WI38 (cell line): ENCODE measurements around the gene GCHFR.
A peak's percentile ranks its signal among the peaks of the same experiment; 100 is the strongest.

Experiments used
- H3K4me3 ChIP-seq: 2 replicates; pipeline ENCODE4 v1.5.1; 2011; ENCODE audit warnings: low read depth, mild to moderate bottlenecking, control low read depth, low read length
- TF ChIP-seq, protein P1 (sequence below): IDR thresholded peaks from 2 replicates; pipeline ENCODE4 v1.5.1; 2012; ENCODE audit warnings: low read depth, mild to moderate bottlenecking, control low read depth, low read length

The GCHFR gene

DNA sequence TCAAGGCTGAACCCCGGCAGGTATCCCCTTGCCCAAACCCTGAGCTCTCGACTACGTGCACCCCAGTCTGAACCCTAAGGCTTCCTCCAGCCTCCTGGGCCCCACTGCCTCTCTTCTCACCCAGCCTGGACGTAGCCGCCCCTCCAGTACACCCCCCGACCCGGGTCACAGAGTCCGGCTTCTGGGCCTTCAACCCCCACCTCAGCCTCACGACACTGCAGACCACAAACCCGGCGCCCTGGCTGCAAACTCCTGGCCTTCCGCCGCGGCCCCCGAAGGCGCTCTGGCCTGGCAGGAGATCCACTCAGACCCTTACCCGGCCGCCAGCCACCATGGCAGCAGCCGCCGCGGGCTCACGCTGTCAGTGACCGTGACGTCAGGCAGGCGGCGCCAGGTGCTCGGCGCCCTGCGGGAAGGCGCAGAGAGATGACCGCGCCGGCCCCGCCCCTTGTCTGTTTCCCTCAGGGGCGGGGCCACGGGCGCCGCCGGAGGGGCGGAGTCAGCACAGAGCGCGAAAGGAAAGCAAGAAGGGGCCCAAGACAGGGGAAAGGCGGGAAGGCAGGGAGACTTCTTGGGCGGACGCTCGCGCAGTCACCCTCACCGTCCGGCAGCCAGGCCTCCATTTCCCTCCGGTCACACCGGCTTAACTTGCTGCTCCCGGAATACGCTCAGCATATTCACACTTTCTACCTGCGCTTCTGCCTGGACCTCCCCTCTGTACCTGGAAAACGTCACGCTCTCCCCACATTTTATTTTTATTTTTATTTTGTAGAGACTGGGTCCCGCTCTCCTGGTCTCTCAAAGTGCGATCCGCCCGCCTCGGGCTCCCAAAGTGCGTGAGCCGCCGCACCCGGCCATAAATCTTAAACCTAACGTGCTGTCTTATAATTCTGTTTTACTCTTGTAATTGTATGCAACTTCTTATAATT, 8.7 kb upstream of the GCHFR start, which contains the start of gene RMDN3:
Gene RMDN3 (minus strand): TSS at position 372 of the 929 bp plus-strand sequence. CDS start 471 bp downstream, outside the sequence.
- H3K4me3 ChIP-seq: peak within 1 kb of the TSS; percentile 98
- TF ChIP-seq, protein P1, sequence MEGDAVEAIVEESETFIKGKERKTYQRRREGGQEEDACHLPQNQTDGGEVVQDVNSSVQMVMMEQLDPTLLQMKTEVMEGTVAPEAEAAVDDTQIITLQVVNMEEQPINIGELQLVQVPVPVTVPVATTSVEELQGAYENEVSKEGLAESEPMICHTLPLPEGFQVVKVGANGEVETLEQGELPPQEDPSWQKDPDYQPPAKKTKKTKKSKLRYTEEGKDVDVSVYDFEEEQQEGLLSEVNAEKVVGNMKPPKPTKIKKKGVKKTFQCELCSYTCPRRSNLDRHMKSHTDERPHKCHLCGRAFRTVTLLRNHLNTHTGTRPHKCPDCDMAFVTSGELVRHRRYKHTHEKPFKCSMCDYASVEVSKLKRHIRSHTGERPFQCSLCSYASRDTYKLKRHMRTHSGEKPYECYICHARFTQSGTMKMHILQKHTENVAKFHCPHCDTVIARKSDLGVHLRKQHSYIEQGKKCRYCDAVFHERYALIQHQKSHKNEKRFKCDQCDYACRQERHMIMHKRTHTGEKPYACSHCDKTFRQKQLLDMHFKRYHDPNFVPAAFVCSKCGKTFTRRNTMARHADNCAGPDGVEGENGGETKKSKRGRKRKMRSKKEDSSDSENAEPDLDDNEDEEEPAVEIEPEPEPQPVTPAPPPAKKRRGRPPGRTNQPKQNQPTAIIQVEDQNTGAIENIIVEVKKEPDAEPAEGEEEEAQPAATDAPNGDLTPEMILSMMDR: no peak

DNA sequence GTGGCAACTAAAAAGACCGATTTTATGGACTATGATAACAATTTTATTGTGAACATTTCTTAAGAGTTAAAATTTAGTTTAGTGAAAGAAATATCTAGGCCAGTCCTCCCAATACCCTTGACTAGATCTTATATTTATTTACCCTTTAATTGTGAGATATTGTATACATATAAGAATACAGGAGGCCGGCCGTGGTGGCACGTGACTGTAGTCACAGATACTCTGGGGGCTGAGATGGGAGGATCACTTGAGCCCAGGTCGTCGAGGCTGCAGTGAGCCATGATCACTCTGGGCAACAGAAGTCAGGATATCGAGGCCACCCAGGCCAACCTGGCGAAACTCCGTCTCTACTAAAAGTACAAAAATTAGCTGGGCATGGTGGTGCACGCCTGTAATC, 8.1 kb upstream of the GCHFR start:
- TF ChIP-seq, protein P1: no peak
- peak overlapping the region; percentile 98 for H3K4me3 ChIP-seq

DNA sequence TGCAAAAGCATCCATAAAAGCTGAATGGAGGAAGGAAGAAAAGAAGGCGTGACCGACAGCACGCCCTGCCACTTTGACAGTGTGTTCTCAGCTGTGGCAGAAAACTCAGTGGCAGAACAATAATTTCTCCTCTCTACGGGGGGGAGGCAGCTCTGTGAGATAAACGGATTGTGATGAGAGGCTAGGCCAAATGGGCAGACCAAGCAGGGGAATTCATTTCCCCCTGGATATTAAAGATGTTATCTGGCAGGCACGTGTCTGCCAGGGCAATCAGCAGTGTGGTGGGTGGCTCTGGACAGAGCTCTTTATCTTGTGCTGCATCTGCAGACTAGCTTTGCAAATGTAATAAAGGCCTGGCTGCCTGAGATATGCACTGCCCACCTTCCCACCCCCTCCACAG, 6.9 kb upstream of the GCHFR start:
- no peak overlapping the region for H3K4me3 ChIP-seq
- TF ChIP-seq, protein P1: no peak

DNA sequence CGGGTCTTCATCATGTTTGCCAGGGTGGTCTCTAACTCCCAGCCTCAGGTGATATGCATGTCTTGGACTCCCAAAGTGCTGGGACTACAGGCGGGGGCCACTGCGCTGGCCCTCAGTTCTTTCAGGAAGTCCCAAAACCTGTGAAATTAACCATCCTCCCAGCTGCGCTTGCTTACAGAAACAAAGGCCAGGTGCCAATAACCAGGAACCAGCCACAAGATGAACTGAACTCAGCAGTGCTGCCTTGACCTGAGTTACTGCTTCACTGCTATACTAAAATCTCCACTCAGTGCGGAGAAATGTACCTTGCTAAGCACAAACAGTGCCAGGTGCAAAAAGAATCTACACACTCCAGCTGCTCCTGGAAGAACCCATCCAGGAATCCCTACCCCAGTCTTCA, 3.9 kb upstream of the GCHFR start:
- TF ChIP-seq, protein P1: no peak

DNA sequence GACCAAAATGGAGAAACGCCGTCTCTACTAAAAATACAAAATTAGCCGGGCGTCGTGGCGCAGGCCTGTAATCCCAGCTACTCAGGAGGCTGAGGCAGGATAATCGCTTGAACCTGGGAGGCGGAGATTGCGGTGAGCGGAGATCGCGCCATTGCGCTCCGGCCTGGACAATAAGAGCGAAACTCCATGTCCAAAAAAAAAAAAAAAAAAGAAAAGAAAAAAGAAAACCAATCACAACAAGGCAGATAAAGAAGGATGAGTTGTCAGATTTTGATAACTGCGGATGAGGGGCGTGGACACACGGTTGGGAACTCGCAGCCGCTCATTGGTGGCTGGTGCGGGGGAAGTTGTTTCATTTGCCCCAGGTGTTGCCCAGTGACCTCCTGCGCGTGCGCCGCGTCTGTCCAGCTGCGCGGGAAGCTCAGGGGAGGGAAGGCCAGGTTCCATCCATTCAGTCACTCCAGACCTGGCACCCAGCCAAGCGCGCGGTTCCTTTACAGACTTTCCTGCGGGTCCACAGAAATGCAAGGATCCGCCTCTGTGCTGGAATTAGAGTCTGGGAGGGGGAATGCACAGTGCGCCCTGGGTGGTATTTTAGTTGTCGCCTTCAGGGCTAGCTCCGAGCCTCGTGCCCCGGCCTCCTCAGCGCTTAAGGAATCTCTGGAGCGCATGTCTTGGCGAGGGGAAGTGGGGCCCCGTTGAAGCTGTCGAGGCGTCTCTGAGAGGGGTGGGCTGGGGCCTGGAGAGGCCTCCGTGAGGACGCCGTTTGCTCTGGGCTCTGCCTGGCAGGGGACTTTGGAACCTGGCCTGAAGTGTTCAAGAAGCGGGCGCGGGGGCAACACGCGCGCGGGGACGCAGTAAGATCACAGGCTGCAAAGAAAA, 708 bp upstream of the GCHFR start:
- peak overlapping the region; percentile 60 for H3K4me3 ChIP-seq
- TF ChIP-seq, protein P1: no peak

More for the DNA sequence above, 3.9 kb upstream of the GCHFR start:
- H3K4me3 ChIP-seq: no peak overlapping the region

DNA sequence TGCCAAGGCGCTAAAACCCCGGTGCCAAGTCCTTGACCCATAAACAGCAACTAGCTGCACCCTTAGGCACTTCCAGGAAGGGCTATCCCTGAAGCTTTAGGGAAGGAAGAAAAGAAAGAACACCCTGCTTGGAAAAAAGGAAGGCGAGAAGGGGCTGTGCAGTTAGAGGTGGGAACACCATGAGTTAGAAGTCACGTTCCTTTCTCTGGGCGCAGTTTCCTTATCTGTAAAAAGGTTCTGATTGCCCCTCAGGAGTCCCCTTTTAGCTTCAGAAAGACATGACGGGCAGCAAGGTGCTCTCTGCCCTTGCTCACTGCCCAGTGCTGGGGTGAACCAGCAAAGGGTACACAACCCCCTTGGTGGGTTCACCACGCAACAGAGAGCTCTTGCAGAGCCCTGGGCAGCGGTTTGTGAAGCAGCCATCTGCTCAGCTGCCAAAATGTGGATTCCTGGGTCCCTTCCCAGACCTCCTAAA, 798 bp downstream of the GCHFR start:
- peak overlapping the region; percentile 60 for H3K4me3 ChIP-seq
- TF ChIP-seq, protein P1: no peak
